Kidney tubule cell (primary cell): ENCODE results near the gene TMEM91.
A peak's percentile ranks its signal among the peaks of the same experiment; 100 is the strongest.
"Not testable (repeated sequence)": the region's sequence is repeated elsewhere in the genome, so short reads cannot be mapped to it uniquely, and the experiment has no call there.

ENCODE experiments used
- DNase-seq: peaks from one replicate; pipeline ENCODE4 v3.0.0-alpha.2; 2018; ENCODE audit warnings: low spot score

TMEM91 gene

DNA sequence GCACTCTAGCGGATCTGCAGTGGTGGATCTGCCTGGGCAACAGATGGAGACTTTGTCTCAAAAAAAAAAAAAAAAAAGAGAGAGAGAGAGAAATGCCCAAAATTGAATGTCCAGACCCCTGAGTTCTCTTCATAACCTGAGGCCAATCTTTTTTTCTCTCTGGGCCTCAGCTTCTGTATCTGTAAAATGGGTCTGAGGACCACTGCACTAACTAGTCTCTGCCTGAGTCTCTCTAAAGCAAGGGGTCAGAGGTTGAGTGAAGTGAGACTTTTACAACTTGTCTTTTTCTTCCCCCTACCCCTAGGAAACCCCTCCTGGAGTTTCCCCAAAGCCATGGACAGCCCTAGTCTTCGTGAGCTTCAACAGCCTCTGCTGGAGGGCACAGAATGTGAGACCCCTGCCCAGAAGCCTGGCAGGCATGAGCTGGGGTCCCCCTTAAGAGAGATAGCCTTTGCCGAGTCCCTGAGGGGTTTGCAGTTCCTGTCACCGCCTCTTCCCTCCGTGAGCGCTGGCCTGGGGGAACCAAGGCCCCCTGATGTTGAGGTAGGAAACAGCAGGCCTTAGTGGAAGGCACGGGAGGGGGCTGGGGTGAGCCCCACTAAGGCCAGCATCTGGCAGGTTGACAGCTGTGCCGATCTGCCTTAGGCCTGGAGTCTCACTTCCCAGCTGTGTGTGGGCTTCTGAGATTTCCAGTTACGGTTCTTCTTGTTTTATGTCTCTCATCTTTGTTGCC is 1.8 kb downstream of the TMEM91 start:
- DNase-seq, result no peak

- DNase-seq, result not testable (repeated sequence)
These were observed 5.2 kb downstream of the TMEM91 start for GRCh38 chr19:41381536-41381935.

DNA sequence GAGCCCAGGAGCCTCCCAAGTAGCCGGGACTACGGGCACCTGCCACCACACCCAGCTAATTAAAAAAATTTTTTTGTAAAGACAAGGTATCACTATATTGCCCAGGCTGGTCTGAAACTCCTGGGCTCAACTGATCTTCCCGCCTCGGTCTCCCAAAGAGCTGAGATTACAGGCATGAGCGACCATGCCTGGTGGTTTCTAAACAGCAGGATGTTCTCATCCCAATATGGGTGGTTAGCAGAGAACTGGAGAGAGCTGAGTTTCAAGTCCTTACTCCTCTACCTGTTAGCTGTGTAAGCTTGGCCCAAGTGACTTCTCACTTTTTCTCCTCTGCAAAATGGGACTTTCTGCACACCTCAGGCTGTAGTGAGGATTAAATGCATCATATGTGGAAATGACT is 8.0 kb downstream of the TMEM91 start:
- DNase-seq, result peak; percentile 60

GRCh38 chr19:41386442-41386841 is 10.1 kb downstream of the TMEM91 start:
- DNase-seq, result no peak

- DNase-seq, result no peak
These were observed 15.3 kb downstream of the TMEM91 start for GRCh38 chr19:41391618-41392017.

DNA sequence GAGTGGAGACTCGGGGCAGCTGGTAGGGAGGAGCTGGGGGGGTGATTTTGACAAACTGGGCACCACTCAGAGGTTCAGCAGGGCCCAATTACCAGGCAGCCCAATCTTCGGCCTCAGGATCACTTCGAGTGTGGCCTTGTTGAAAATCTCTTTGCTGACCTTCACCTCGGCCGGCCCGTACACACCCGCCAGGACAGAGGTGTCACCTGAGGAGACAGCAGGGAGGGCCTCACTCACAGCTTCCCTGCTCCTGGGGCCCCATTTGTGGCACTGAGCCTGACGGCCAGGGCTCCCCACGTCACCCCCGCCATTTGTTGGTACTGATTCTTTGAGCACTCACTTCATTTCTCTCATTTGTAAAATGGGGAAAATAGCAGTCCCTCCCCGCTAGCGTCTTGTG is 16.4 kb downstream of the TMEM91 start:
- no peak for DNase-seq

DNA sequence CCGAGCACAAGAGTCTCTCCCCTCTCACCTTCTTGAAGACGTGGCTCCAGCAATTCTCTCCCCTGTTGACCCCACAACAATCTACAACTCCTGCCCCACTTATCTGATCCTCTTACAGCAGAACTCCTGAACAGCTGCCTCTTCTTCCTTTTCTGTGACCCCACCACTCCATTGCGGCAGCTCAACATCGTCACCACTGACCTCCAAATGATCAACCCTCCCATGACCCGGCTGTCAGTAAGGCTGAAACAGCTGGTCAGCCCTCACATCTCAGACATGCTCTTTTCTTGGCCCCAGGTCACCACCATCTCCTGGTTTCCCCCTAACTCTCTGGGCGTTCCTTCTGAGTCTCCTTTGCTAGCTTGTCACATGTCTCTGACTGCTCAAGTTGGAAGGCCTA is 19.0 kb downstream of the TMEM91 start:
- DNase-seq, result no peak

DNA sequence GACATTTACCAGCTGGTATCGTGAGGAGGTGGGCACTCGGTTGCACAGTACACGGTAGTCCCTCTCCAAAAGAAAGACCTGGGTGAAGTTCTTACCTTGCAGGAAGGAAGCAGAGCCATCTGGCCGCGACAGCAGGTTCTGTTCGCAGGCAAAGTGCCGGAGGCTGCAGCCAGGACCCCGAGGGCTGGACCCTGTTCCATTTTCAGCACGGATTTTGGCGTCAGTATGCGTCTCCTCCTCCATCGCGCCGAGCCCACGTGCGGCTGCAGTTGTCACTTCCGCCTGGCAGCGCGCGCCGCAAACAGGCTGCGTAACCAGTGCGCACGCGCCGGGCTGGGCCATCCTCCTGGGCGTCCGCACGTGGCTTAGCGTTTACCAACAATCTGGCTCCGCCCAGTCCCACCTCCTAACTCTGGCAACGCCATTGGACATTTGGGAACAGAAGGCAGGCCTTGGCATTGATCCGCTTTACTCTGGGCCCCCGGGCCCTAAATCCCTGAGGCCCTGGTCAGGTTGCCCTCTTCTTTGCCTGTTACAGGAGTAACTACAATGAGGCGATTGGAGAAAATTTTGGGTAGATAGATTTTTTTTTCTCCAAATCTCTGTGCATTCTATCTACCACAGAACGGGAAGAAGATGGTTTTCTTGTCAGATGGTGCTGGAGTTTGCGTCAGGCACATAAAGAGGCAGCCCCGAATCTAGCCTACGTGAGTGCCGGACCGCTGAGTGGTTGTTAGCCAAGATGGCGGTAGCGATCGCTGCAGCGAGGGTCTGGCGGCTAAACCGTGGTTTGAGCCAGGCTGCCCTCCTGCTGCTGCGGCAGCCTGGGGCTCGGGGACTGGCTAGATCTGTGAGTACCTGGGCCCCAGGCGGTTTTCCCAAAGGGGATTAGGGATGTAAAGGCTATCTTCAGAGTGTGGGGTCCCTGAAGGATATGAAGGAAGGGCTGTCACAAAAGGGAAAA is 21.0 kb downstream of the TMEM91 start, which contains the start of the genes BCKDHA and EXOSC5:
TSS of gene BCKDHA (plus strand) at position 733 of the 964 bp plus-strand sequence. CDS start at position 743, 10 bp downstream.
TSS of gene EXOSC5 (minus strand) at position 274 of the 964 bp plus-strand sequence. CDS start at position 243, 31 bp downstream.
- peak; percentile 100 for DNase-seq

GRCh38 chr19:41398050-41398418 is 21.7 kb downstream of the TMEM91 start:
- DNase-seq, result no peak

DNA sequence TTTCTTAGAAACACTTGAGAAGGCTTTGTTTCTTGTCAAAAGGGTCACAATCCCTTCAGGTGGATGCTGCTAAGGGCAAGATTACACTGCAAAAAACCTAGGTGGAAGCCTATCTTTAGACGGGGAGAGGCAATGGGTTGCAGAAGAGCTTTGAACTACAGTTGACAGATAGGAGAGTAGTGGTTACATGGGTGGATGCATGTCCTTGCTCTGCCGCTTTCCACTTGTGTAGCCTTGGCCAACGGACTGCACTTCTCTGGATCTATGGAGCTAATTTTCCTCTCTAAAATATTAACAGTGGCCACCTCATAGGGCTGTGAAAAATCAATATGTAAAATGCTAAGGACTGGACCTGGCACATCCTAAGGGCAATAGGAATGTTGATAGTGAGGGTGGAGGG is 22.3 kb downstream of the TMEM91 start:
- DNase-seq, result no peak

GRCh38 chr19:41399091-41399490 is 22.8 kb downstream of the TMEM91 start:
- DNase-seq, result no peak

DNA sequence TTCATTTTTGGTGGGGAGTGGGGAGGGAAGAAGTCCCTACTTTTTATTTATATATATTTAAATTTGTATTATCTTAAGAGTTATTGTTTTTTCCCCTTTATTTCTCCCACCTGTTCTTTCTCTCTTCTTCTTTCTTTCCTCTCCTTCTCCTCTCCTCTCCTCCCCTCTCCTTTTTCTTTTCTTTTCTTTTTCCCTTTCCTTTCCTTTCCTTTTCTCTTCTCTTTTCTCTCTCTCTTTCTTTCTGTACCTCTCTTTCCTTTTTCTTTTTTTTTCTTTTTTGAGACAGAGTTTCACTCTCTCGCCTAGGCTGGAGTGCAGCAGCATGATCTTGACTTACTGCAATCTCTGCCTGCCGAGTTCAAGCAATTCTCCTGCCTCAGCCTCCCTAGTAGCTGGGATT is 23.2 kb downstream of the TMEM91 start:
- no peak for DNase-seq

DNA sequence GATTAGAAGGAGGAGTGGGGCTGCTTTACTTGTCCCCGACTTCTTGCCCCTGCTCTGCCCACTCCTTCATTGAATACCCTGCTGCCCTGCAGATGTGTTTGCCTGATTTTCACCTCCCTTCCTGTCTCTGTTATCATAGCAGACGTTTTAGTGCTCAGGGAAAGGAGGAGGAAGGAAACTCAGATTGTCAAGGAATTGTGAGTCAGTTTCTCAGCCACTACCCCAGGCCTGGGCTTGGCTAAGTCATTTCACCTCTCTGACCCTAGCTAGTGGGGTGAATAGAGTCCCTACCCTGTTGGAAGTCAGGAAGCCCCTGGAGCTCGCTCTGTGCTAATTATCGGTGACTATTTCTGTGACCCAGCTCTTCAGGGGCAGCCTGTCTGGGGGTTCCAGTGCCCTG is 25.1 kb downstream of the TMEM91 start:
- no peak for DNase-seq

GRCh38 chr19:41402010-41402409 is 25.7 kb downstream of the TMEM91 start:
- no peak for DNase-seq

DNA sequence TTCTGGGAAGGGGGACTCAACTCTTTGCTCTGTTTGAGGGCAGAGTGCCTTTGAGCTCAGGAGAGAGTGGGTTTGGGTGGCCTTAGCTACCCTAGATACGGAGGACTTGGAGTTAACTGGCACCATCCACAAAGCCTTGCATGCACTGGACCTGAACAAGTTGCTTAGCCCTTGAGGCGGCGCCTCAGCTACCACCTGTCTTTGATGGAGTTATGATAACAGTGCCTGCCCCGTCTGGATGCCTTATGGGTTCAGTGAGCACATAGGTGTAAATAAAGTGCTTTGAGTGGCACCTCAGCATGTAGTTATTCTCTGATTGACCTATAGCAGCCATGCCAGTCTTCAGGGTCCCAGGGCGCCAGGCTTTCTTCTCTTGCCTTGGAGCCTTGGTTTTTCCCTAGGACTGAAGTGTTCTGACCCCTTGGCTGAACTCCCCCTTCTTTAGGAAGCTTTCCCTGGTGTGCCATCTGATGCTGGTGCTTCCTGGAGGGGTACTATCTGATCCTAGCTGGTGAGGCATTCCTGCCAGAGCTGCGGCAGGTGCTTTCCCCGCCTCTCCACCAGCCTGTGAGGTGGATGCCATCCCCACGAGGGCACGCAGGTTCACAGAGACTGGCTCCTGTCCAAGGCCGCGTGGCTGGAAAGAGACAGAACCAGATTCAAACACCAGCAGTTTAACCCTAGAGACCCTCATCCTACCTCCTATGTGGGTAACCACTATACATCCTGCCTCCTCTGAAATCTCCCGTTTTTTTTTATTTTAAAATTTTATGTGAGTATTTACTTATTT is 27.0 kb downstream of the TMEM91 start:
- DNase-seq, result no peak

- no peak for DNase-seq
These were observed 29.4 kb downstream of the TMEM91 start for GRCh38 chr19:41405776-41406175.

- peak; percentile 17 for DNase-seq
These were observed 30.9 kb downstream of the TMEM91 start for GRCh38 chr19:41407271-41407670.

DNA sequence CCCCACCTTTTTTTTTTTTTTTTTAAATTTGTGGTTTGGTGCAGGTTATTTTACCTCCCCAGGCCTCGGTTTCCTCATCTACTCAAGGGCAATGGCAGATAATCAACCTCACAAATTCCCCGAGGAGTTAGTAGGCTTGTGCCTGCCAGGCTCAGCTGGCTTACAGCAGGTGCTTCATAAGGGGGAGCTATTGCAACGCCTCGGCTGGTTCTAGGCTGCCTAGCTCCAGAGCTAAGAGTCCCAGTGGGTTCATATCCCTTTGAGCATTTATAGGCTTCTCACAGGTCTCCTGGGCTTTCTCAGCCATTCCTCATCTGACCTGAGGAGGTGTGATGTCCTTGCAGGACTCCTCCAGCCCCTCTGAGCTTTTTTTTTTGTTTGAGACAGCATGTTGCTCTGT is 31.9 kb downstream of the TMEM91 start:
- no peak for DNase-seq

DNA sequence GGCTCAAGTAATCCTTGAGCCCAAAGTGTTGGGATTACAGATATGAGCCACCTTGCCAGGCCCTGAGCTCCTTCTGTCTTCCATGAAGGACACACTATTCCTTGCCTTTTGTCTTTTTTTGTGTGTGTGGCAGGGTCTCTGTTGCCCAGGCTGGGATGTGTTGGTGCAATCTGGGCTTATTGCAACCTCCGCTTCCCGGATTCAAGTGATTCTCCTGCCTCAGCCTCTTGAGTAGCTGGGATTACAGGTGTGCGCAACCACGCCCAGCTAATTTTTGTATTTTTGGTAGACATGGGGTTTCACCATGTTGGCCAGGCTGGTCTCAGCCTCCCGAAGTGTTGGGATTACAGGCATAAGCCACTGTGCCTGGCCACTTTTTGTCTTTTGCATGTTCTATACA is 32.5 kb downstream of the TMEM91 start:
- not testable (repeated sequence) for DNase-seq

GRCh38 chr19:41409288-41409687 is 33.0 kb downstream of the TMEM91 start:
- DNase-seq, result peak; percentile 82

DNA sequence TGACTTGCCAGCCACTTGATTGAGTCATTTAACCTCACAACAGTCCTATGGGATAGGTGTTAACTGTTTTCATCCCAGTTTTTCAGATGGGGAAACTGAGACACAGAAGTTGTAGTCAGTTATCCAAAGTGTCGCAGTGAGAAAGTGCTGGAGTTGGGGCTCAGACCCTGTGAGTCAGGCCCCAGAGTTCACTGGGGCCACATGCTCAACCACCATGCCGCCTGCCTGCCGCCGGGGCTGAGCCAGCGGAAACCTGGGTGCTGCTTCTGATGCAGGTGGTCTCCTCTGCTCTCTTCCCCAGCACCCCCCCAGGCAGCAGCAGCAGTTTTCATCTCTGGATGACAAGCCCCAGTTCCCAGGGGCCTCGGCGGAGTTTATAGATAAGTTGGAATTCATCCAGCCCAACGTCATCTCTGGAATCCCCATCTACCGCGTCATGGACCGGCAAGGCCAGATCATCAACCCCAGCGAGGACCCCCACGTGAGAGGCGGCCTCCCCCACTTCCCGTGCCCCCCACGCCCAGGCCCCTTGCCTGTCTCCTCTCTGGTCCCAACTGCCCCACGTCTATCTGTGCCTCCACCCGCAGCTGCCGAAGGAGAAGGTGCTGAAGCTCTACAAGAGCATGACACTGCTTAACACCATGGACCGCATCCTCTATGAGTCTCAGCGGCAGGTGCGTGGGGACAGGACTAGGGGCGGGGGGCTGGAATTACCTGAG is 34.2 kb downstream of the TMEM91 start:
- no peak for DNase-seq
